Right lobe of liver (tissue), 4 donors: Measurements from ENCODE around the gene CD302.

Experiments used
- POLR2A ChIP-seq: fragments of 450-650 bp; IDR thresholded peaks from one replicate; pipeline ENCODE4 v1.6.1; 2017; ENCODE audit warnings: antibody characterized with exemption, mild to moderate bottlenecking
- TF ChIP-seq, protein P1 (sequence below), 4 donors: fragments of 200-600 bp in 3 of 4; fragments of 450-650 bp in 1 of 4; IDR thresholded peaks; one replicate each; pipeline versions ENCODE4 v1.5.1 to v1.8.0; 2016 to 2022; ENCODE audit warnings: antibody characterized with exemption in 4 of 4, mild to moderate bottlenecking in 2 of 4
- donor health status: DM: no; HTN: no; CAD: no.
- donor health status: DM: no; HTN: no; CAD: no.
- donor health status: DM: no; HTN: yes; CAD: no.

DNA sequence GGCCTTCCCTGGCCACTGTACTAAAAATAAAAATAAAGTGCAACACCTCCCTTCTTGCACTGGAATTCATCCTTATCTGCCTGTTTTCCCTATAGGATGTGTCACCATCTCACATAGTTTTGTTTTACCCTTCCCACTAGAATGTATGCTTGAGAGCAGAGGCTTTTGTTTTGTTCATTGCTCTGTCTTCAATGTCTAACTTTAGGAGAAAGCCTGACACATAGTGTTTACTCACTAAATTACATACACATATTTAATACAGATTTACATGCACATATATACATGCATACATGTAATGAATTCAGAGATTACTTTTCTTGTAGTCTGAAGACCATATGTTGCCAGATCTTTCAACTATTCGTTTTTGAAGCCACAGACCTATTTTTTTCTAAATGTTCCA lies 23.0 kb downstream of the CD302 start:
- TF ChIP-seq, protein P1, sequence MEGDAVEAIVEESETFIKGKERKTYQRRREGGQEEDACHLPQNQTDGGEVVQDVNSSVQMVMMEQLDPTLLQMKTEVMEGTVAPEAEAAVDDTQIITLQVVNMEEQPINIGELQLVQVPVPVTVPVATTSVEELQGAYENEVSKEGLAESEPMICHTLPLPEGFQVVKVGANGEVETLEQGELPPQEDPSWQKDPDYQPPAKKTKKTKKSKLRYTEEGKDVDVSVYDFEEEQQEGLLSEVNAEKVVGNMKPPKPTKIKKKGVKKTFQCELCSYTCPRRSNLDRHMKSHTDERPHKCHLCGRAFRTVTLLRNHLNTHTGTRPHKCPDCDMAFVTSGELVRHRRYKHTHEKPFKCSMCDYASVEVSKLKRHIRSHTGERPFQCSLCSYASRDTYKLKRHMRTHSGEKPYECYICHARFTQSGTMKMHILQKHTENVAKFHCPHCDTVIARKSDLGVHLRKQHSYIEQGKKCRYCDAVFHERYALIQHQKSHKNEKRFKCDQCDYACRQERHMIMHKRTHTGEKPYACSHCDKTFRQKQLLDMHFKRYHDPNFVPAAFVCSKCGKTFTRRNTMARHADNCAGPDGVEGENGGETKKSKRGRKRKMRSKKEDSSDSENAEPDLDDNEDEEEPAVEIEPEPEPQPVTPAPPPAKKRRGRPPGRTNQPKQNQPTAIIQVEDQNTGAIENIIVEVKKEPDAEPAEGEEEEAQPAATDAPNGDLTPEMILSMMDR (IDR thresholded peaks at IDR 0.05) = no peak
- no peak for TF ChIP-seq POLR2A
